Endometrial microvascular endothelial cells (primary cell): ENCODE data around the gene CALHM6. TPM values are rescaled to one million over a fixed set of nuclear protein-coding genes. Genes with fewer than 3 reads are reported as not detected.

Source experiments
- in situ Hi-C: cut with HindIII; loops from 2 replicates; pipeline ENCODE4 v1.10.0; 2017; ENCODE audit warnings: low sequenced_read_pairs, low pct_unique_long_range_greater_than_20kb; ENCODE audit errors: inconsistent ontology term
- total RNA-seq: library from RNA; depleted of rRNA; stranded (reverse); fragments of >200 nt; gene quantifications from one replicate; pipeline ENCODE4 v1.2.3, GENCODE V29; 2015; ENCODE audit errors: inconsistent ontology term

Gene CALHM6
- total RNA-seq, 1 donor from 2014 or later, result not detected

GRCh38 chr6:116443105-116443504 is 18.1 kb upstream of the CALHM6 start:
- in situ Hi-C loops, result no loop called here

- in situ Hi-C loops, result no loop called here
Measured at GRCh38 chr6:116444092-116444491, 17.1 kb upstream of the CALHM6 start.

- in situ Hi-C loops, result no loop called here
Measured at GRCh38 chr6:116444575-116444974, 16.6 kb upstream of the CALHM6 start.

GRCh38 chr6:116445102-116445501 is 16.1 kb upstream of the CALHM6 start:
- in situ Hi-C loops, result no loop called here

- in situ Hi-C loops, result no loop called here
Measured at GRCh38 chr6:116446399-116446798, 14.8 kb upstream of the CALHM6 start.

- in situ Hi-C loops, result no loop called here
Measured at GRCh38 chr6:116447052-116447451, 14.1 kb upstream of the CALHM6 start.

GRCh38 chr6:116447496-116448011 is 13.6 kb upstream of the CALHM6 start:
- in situ Hi-C loops, result no loop called here

- in situ Hi-C loops, result no loop called here
Measured at GRCh38 chr6:116449565-116449964, 11.6 kb upstream of the CALHM6 start.

- in situ Hi-C loops, result no loop called here
Measured at GRCh38 chr6:116450185-116450710, 10.9 kb upstream of the CALHM6 start.

GRCh38 chr6:116450769-116451740 is 10.1 kb upstream of the CALHM6 start:
- in situ Hi-C loops, result no loop called here

GRCh38 chr6:116451916-116452315 is 9.3 kb upstream of the CALHM6 start:
- in situ Hi-C loops, result no loop called here

- in situ Hi-C loops, result no loop called here
Measured at GRCh38 chr6:116452531-116452930, 8.6 kb upstream of the CALHM6 start.

GRCh38 chr6:116456106-116456505 is 5.1 kb upstream of the CALHM6 start:
- in situ Hi-C loops, result no loop called here

- in situ Hi-C loops, result no loop called here
Measured at GRCh38 chr6:116456927-116457326, 4.2 kb upstream of the CALHM6 start.

- in situ Hi-C loops, result no loop called here
Measured at GRCh38 chr6:116458264-116458663, 2.9 kb upstream of the CALHM6 start.

GRCh38 chr6:116459927-116460326 is 1.2 kb upstream of the CALHM6 start:
- in situ Hi-C loops, result no loop called here

GRCh38 chr6:116461932-116462885 is 1.0 kb downstream of the CALHM6 start:
- in situ Hi-C loops, result no loop called here

GRCh38 chr6:116463301-116463700 is 2.1 kb downstream of the CALHM6 start:
- in situ Hi-C loops, result no loop called here

GRCh38 chr6:116465246-116465645 is 4.1 kb downstream of the CALHM6 start:
- in situ Hi-C loops, result no loop called here
